Stimulated activated CD8-positive, alpha-beta memory T cell treated with anti-CD3 and anti-CD28 coated beads, Interleukin-4, amount 100 ng/mL, for 4 hours (primary cell): Measurements from ENCODE around the gene MAP6.
"Not testable (repeated sequence)": the region's sequence is repeated elsewhere in the genome, so short reads cannot be mapped to it uniquely, and the experiment has no call there.

Experiments used
- DNase-seq, 2 donors: peaks; one replicate each; pipeline ENCODE4 v3.0.0-alpha.2; 2020; ENCODE audit warnings: low read depth in 2 of 2, low spot score in 1 of 2

MAP6 gene

DNA sequence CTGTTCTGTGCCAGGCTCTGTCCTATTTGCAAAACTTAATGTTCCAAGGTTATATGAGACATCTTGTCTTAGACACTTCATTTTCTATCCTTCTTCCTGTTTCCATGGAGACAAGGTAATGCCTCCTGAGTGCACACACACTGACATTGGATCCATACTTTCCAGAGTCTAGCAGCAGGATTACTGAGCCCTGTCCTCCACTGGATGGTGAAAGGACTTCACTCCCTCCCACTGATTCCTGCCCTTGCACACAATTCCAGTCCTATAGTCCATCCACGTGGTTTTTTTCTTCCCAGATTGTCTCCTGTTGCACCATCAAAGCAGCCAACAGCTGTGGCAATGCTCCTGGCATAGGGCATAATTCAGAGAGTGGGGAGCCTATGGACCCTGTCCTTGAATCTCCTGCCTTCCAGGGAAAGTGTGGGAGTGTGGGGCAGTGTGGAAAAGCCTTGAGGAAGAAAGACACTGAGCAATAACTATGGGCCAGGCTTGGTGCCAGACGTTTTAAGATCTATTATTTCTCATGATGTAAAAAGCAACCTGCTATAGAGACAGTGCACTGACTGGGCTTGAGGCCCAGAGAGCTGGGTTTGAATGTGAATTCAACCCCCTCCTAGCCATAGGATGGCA, 75.4 kb downstream of the MAP6 start:
- no peak for DNase-seq

DNA sequence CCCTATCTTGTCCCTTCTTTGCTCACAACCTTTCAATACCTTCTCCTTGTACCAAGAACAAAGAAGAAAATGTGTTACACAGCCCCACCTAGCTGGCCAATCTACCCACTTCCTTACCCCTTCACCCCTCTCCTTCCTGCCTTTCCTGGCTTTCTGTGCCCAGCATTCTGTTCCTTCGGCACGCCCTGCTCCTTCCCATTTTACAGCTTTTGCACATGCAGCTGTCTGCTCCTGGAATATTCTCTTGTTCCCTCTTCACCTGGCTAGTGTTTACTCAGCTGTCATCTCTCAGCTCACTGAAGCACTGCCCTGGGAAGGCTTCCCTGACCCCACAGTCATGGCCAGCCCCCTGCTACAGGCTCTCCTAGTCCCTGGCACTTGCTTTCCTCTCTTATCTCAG, 76.1 kb downstream of the MAP6 start:
- no peak for DNase-seq

GRCh38 chr11:75591966-75592365, 76.9 kb downstream of the MAP6 start:
- no peak for DNase-seq

GRCh38 chr11:75591371-75591770, 77.5 kb downstream of the MAP6 start:
- no peak for DNase-seq

- DNase-seq = no peak
Observed at GRCh38 chr11:75589933-75590332, 78.9 kb downstream of the MAP6 start.

GRCh38 chr11:75589051-75589450, 79.8 kb downstream of the MAP6 start:
- no peak for DNase-seq

- DNase-seq = no peak
Observed at GRCh38 chr11:75588051-75588481, 80.8 kb downstream of the MAP6 start.

DNA sequence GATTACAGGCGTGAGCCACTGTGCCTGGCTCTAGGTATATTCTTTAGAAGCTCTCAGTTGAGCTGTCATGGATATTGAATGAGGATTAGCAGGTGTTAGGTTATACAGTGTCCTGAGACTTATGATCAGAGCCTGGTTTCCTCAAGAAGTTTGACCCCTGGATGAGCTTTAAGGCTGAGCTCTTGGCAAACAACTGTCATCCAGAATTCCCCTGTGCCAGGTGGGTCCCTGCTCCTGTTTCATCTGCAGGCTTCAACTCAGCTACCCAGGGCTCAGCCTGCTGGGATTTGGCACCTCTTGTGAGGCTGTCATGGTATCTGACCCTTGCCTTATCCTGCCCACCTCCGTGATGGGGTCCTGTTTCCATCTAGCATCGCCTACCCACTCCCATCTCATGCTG, 82.4 kb downstream of the MAP6 start:
- DNase-seq = no peak

DNA sequence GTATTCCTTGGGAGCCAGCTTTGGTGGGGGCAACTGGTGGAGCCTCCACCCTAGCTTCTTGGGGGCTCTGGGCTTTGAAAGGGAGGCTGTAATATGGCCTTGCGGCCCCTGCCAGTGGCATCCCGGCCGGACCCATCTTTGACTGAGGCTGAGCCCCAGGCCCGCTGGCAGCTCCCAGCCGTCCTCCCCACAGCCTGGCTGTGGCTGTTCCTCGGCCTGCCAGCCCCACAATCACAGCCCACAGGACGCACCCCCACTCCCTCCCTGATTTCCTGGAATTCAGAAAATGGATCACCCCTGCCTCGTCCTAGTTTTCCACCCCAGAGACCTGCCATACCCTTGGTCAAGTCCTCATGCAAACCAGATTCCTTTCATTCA, 83.6 kb downstream of the MAP6 start:
- DNase-seq = no peak

DNA sequence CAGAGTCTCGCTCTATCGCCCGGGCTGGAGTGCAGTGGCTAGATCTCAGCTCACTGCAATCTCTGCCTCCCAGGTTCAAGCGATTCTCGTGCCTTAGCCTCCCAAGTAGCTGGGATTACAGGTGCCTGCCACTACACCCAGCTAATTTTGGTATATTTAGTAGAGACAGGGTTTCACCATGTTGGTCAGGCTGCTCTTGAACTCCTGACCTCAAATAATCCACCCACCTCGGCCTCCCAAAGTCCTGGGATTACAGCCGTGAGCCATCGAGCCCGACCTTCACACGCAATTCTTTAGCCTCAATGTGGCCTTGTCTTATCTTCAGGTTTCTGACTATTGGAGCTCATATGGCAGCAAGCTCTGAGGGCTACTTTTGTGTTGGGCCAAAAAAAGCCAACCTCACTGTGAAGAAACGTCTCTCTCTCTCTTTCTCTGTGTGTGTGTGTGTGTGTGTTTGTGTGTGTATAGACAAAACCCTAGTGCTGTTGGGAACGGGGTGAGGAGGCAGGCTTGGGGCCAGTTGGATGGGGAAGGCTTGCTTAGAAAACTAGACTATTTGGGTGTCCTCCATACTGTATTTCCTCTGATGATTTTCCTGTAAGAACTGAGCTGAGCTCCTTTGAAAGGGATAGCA, 84.1 kb downstream of the MAP6 start:
- not testable (repeated sequence) for DNase-seq

GRCh38 chr11:75583718-75584658, 84.8 kb downstream of the MAP6 start:
- DNase-seq = no peak

GRCh38 chr11:75582895-75583717, 85.7 kb downstream of the MAP6 start:
- DNase-seq = peak in 1 of 2 donors; percentile 8

DNA sequence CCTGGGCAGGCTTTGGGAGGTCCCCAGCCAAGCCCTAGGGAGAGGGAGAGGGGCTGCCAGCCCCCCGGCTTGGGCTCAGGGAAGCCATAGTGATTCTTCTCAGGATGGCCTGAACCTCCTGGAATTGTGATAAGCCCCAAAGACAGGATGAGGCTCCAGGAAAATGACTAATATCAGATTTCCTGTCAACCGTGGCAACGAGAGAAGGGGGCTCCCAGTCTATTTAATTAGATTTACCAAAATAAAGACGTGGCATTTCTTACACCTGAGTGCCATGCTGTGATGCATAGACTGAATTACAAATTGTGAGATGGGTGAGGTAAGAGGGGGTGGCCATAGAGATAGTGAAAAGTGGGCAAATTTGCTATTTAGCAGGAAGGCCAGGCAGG, 86.3 kb downstream of the MAP6 start:
- DNase-seq = no peak

DNA sequence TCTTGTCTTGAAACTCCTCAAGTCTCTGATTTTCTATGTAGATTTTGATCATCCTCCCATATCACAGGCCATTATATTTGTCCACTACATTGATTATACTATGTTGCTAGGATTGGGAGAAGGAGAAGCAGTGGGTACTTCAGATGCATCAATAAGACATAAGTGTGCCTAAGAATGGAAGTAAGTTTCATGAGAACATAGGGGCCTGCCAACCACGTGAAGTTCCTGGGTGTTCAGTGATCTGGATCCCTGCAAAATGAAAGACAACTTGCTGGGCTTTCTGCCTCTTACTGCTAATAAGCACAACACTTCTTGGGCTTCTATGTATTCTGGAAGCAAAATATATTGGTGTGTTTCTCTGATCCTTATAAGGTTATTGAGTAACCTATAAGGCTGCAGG, 89.0 kb downstream of the MAP6 start:
- no peak for DNase-seq

- no peak for DNase-seq
Observed at GRCh38 chr11:75578977-75579376, 89.9 kb downstream of the MAP6 start.

- peak in 1 of 2 donors; percentile 32 for DNase-seq
Observed at GRCh38 chr11:75577207-75577606, 91.6 kb downstream of the MAP6 start.

DNA sequence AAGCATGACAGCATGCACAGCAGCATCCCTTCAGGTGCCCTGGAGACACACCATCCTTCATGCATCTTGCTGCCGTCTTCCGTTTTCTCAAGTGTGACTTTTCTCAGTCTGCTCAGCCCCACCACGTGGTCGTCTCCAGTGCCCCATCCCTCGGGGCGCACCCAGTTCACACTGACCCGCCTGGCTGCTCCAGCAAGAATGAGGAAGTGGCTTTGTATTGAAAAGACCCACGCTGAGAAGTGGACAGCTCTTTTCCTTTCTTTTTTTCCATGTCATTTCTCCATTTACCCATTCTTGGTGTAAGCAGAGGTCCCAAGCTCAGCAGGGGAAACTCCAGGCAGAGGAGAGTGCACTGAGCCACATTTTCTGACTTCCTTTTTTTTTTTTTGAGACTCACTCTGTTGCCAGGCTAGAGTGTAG, 92.3 kb downstream of the MAP6 start:
- no peak for DNase-seq

DNA sequence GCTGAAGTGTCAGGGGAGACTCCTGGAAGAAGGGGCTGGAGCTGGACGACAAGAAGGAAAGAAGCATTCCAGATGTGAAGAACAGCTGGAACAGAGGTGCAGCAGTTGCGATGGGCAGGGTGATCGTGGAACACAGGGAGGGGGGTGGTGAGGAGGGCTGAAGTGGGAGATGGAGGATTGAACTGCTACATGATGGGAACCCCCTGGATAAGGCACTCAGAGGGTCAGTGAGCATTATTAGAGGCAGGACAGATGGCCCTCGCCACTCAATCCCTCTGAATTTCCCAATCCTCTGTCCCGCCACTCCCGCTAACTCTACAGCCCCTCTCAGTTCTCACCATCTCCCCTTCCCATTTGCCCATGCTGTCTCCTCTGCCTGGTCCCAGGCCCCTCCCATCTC, 92.8 kb downstream of the MAP6 start:
- DNase-seq = no peak

GRCh38 chr11:75574698-75575602, 93.9 kb downstream of the MAP6 start:
- no peak for DNase-seq

GRCh38 chr11:75572744-75573143, 96.1 kb downstream of the MAP6 start:
- no peak for DNase-seq
